ENCODE data around the gene MRM2. TPM values are rescaled to one million over a fixed set of nuclear protein-coding genes. Genes with fewer than 3 reads are reported as not detected.
A peak's percentile ranks its signal among the peaks of the same experiment; 100 is the strongest.

The MRM2 gene
- total RNA-seq (2014; rRNA removed; shearing (Covaris generic)) (45.1 and 49.3 TPM in 2 replicates), total RNA-seq (2022) (45.1 and 52.3 TPM in 2 replicates), Bru-seq, nascent RNA (percentile 77 among the genes with signal in this experiment), BruChase-seq, experiment 1, labeled RNA remaining after a 6-hour chase (percentile 76 among the genes with signal in this experiment), BruChase-seq, experiment 2, labeled RNA remaining after a 2-hour chase (percentile 86 among the genes with signal in this experiment)
- long read RNA-seq, transcript MRM2-201 (3 exons, 1,601 nt): major isoform, 34 of 133 reads
- long read RNA-seq, transcript MRM2-204 (3 exons, 1,819 nt): minor isoform, 11 of 133 reads
- long read RNA-seq, partial matches to known transcripts: 13 of 133 reads
- long read RNA-seq, other reads (novel, unspliced or antisense): 71 of 133 reads

- POLR2A ChIA-PET: interaction anchor here (0.6 to 1.5 kb wide), 6 partner anchors 10 to 602 kb away, joined by 3 to 7 read pairs (median 4); no protein-coding TSS in a partner anchor
- peaks cover 30% of the 10 kb centered on the region for H3K79me2 ChIP-seq (ENCODE audit: insufficient read depth, low read depth, low read length)
Observed at GRCh38 chr7:2241580-2242540, at the start of gene MRM2, which contains the start of gene NUDT1. TSS of gene MRM2 (minus strand) at chr7:2242205. CDS start at chr7:2242169, 36 bp downstream. TSS of gene NUDT1 (plus strand) at chr7:2242226. CDS start at chr7:2244575, 2,349 bp downstream.

GRCh38 chr7:2290877-2291276 is 48.9 kb upstream of the MRM2 start:
- TF ChIP-seq CTCF (conservative IDR thresholded peaks at IDR 0.05; ENCODE audit: low read length) (no peak), EZH2phosphoT487 (IDR thresholded peaks at IDR 0.05; ENCODE audit: borderline replicate concordance, low read depth, low read length) (no peak)
- POLR2A ChIA-PET: no interaction called here

More at GRCh38 chr7:2241580-2242540, at the start of gene MRM2, which contains the start of gene NUDT1:
- no TSS peak for BruUV-seq (replicated peaks)
- CTCF ChIA-PET (ENCODE audit: unreplicated experiment): interaction anchor here (1.1 kb wide), 1 partner anchor 106 kb away, joined by 3 read pairs; no protein-coding TSS in a partner anchor
- Histone ChIP-seq H3K27ac (ENCODE audit: low read depth, low read length, poor library complexity, severe bottlenecking) (peak within 1 kb of the TSS; percentile 65), H4K20me1 (ENCODE audit: insufficient read depth, low read length) (0 out of 2 replicates have a peak, but pooled peaks cover 5% of the 10 kb centered on the region), H3K4me3 (ENCODE audit: low read depth, low read length, poor library complexity, severe bottlenecking) (peak within 1 kb of the TSS; percentile 99), H3K9me3 (ENCODE audit: low read length) (no peaks in the 10 kb centered on the region), H3K4me1 (ENCODE audit: insufficient read depth, low read length, poor library complexity, severe bottlenecking) (peaks cover 40% of the 10 kb centered on the region), H2AFZ (ENCODE audit: low read length) (peak within 1 kb of the TSS; percentile 49; the same call in 1 of the 2 replicates), H3K36me3 (ENCODE audit: insufficient read depth, low read length) (peaks cover 22% of the 10 kb centered on the region), H3K4me2 (ENCODE audit: low read length) (peak within 1 kb of the TSS; percentile 86), H3K9me2 (ENCODE audit: insufficient read depth, low read length) (no peaks in the 10 kb centered on the region)
- intact Hi-C loops (cut with micrococcal nuclease; ENCODE audit: unreplicated experiment): loop anchor here (5.0 kb wide), 1 partner anchor 65 kb away; no protein-coding TSS in a partner anchor
- DNase-seq (ENCODE audit: low spot score): peak; percentile 87
- TF ChIP-seq EZH2phosphoT487 (IDR thresholded peaks at IDR 0.05; ENCODE audit: borderline replicate concordance, low read depth, low read length) (no peak), CTCF (conservative IDR thresholded peaks at IDR 0.05; ENCODE audit: low read length) (no peak; the same call in 1 of the 2 replicates)

More at GRCh38 chr7:2290877-2291276, 48.9 kb upstream of the MRM2 start:
- DNase-seq (ENCODE audit: low spot score): no peak
- H3K27ac ChIP-seq (ENCODE audit: low read depth, low read length, poor library complexity, severe bottlenecking): no peak overlapping the region
- no peaks in the 10 kb centered on the region for H3K36me3 ChIP-seq (ENCODE audit: insufficient read depth, low read length)
- H3K79me2 ChIP-seq (ENCODE audit: insufficient read depth, low read depth, low read length): peaks cover 6% of the 10 kb centered on the region; the same call in 1 of the 2 replicates
- no peak overlapping the region for H3K4me3 ChIP-seq (ENCODE audit: low read depth, low read length, poor library complexity, severe bottlenecking)
- H3K4me1 ChIP-seq (ENCODE audit: insufficient read depth, low read length, poor library complexity, severe bottlenecking): peaks cover 19% of the 10 kb centered on the region
- CTCF ChIA-PET (ENCODE audit: unreplicated experiment): no interaction called here
- BruUV-seq (replicated peaks): no TSS peak
- no peaks in the 10 kb centered on the region for H3K9me3 ChIP-seq (ENCODE audit: low read length)
- intact Hi-C loops (cut with micrococcal nuclease; ENCODE audit: unreplicated experiment): no loop called here
- no peak overlapping the region for H2AFZ ChIP-seq (ENCODE audit: low read length)
- no peak overlapping the region for H3K4me2 ChIP-seq (ENCODE audit: low read length)
- H3K9me2 ChIP-seq (ENCODE audit: insufficient read depth, low read length): no peaks in the 10 kb centered on the region
- no peaks in the 10 kb centered on the region for H4K20me1 ChIP-seq (ENCODE audit: insufficient read depth, low read length)

All from OCI-LY7 (cell line).